OCI-LY1 (cell line): Measurements from ENCODE around the gene GNB3.

Experiments used
- CTCF ChIP-seq: fragments of 200-600 bp; sonication (generic), shearing (Covaris generic); IDR thresholded peaks from 2 replicates; pipeline ENCODE4 v1.5.1; 2017; ENCODE audit warnings: mild to moderate bottlenecking, antibody characterized with exemption, low read length, moderate library complexity, mixed read lengths
- EZH2 ChIP-seq: fragments of 200-600 bp; sonication (generic), shearing (Covaris generic); IDR thresholded peaks from 2 replicates; pipeline ENCODE4 v1.8.0; 2017; ENCODE audit warnings: borderline replicate concordance, mixed run types, mild to moderate bottlenecking, antibody characterized with exemption, low read length, moderate library complexity, mixed read lengths

GRCh38 chr12:6838854-6839253, 1.9 kb upstream of the GNB3 start:
- no peak for TF ChIP-seq CTCF
- TF ChIP-seq EZH2, result no peak
